Cardiac muscle cell (in vitro differentiated cells and primary cell): ENCODE data around the gene LSM11. TPM values are rescaled to one million over a fixed set of nuclear protein-coding genes. Genes with fewer than 3 reads are reported as not detected.
A peak's percentile ranks its signal among the peaks of the same experiment; 100 is the strongest.

Source experiments
- DNase-seq, 2 donors: peaks; one replicate each; pipeline versions ENCODE4 v3.0.0 to v3.0.0-alpha.2; 2010 to 2017; ENCODE audit warnings: low read depth in 1 of 2, low spot score in 1 of 2
- H3K27ac ChIP-seq: fragments of 200-600 bp; sonication (generic); 2 replicates; pipeline ENCODE4 v1.5.1; 2016
- H3K27me3 ChIP-seq: fragments of 200-600 bp; sonication (generic); 2 replicates; pipeline ENCODE4 v1.6.0; 2016; ENCODE audit warnings: control low read depth
- H3K36me3 ChIP-seq: fragments of 200-600 bp; sonication (generic); 2 replicates; pipeline ENCODE4 v1.5.1; 2016; ENCODE audit warnings: control low read depth
- H3K4me1 ChIP-seq: fragments of 200-600 bp; sonication (generic); 2 replicates; pipeline ENCODE4 v1.8.1; 2017; ENCODE audit warnings: low read depth, mild to moderate bottlenecking, mixed run types
- H3K4me3 ChIP-seq: fragments of 200-600 bp; sonication (generic); 2 replicates; pipeline ENCODE4 v1.5.1; 2016; ENCODE audit warnings: mild to moderate bottlenecking
- H3K9me3 ChIP-seq: fragments of 200-600 bp; sonication (generic); 2 replicates; pipeline ENCODE4 v1.5.1; 2017; ENCODE audit warnings: low read depth, mild to moderate bottlenecking, control low read depth
- CTCF ChIP-seq: IDR thresholded peaks from 2 replicates; pipeline ENCODE4 v1.5.1; 2012; ENCODE audit warnings: low read depth, mild to moderate bottlenecking, low read length
- polyA plus RNA-seq: library from polyadenylated mRNA; unstranded; fragments of >200 nt; fragmentation: Nextera tagmentation; extraction: Ambion mirVana; gene quantifications from 2 replicates; pipeline ENCODE4 v1.2.1, GENCODE V29; 2016
- total RNA-seq: library from RNA; depleted of rRNA; stranded (reverse); fragments of >200 nt; gene quantifications from 2 replicates; pipeline ENCODE4 v1.2.3, GENCODE V29; 2016

The LSM11 gene
- total and polyA plus RNA-seq, 2 experiments from 2014 or later = 1.6 to 5.5 TPM

GRCh38 chr5:157747766-157748700 lies 4.5 kb downstream of the LSM11 start:
- no peak overlapping the region for H3K27ac ChIP-seq
- peak in 1 of 2 donors; percentile 34 for DNase-seq
- no peaks in the 10 kb centered on the region for H3K36me3 ChIP-seq
- no peaks in the 10 kb centered on the region for H3K27me3 ChIP-seq
- TF ChIP-seq CTCF = no peak
- H3K9me3 ChIP-seq = no peaks in the 10 kb centered on the region
- no peak overlapping the region for H3K4me3 ChIP-seq
- H3K4me1 ChIP-seq = no peaks in the 10 kb centered on the region

DNA sequence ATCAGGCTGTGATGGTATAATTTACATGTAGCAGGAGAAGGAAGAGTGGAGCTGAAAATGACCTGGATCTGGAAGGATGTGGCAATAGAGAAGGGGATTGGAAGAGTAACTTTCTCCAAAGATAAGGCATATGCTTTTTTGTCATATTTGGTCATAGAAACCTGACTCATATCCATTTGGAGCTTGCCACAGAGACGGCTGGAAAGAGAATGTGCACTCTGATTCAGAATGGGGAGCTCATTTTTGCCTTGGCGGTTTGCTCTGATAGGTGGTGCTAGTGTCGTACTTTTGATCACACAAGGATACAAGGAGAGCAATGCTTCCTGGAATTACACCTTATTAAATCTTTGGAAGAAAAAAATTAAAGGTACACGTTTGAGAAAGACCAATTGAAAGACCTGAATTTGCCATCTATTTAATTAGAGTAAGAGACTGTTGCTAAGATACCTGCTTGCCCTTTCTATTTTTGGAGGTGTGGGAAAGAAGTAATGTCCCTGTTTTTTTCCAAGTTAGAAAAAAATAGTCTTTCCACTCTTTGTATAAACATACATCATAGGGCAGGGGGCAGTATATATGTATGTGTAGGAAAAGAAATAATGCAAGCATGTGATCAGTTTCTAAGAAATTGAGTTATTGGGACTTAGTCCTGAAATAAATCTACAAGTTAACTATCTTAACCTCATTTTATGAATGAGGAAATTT lies 5.4 kb downstream of the LSM11 start:
- Histone ChIP-seq H3K27me3 (no peaks in the 10 kb centered on the region), H3K4me3 (no peak overlapping the region), H3K36me3 (no peaks in the 10 kb centered on the region), H3K4me1 (no peaks in the 10 kb centered on the region), H3K27ac (no peak overlapping the region), H3K9me3 (no peaks in the 10 kb centered on the region)
- peak; percentile 19 for TF ChIP-seq CTCF
- DNase-seq = peak in 1 of 2 donors; percentile 90

- Histone ChIP-seq H3K9me3 (no peaks in the 10 kb centered on the region), H3K36me3 (no peaks in the 10 kb centered on the region), H3K4me3 (no peak overlapping the region), H3K4me1 (no peaks in the 10 kb centered on the region), H3K27me3 (no peaks in the 10 kb centered on the region), H3K27ac (no peak overlapping the region)
- no peak for DNase-seq
- TF ChIP-seq CTCF = no peak
These were observed 5.9 kb downstream of the LSM11 start for GRCh38 chr5:157749462-157749799.

GRCh38 chr5:157750320-157750719 lies 6.8 kb downstream of the LSM11 start:
- H3K27me3 ChIP-seq = no peaks in the 10 kb centered on the region
- no peak overlapping the region for H3K27ac ChIP-seq
- no peaks in the 10 kb centered on the region for H3K4me1 ChIP-seq
- peaks cover 3% of the 10 kb centered on the region for H3K36me3 ChIP-seq
- DNase-seq = peak in 1 of 2 donors; percentile 26
- no peak overlapping the region for H3K4me3 ChIP-seq
- H3K9me3 ChIP-seq = no peaks in the 10 kb centered on the region
- no peak for TF ChIP-seq CTCF

DNA sequence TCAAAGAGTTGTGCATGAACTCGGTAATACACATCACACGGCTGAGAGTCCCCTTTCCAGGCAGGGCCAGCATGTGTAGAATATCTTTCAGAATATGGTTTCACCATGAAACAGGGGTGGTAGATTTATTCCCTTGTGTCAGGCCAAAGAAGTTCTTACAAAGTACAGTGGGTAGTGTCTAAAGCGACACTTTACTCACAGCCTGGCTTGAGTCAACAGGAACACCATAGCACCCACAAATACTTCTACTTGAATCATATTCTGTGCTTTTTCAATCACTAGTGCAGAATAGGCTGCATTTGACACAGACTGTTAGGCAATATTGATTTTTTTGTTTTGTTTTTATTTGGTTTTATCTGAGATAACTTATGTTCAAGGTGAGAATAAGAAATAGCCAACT lies 12.6 kb downstream of the LSM11 start:
- H3K4me3 ChIP-seq = no peak overlapping the region
- TF ChIP-seq CTCF = no peak
- no peaks in the 10 kb centered on the region for H3K9me3 ChIP-seq
- H3K27me3 ChIP-seq = no peaks in the 10 kb centered on the region
- H3K27ac ChIP-seq = no peak overlapping the region
- no peak for DNase-seq
- peaks cover 3% of the 10 kb centered on the region for H3K36me3 ChIP-seq
- H3K4me1 ChIP-seq = no peaks in the 10 kb centered on the region
